Prostate gland (tissue), 2 donors: Measurements from ENCODE around the gene RSPRY1. TPM values are rescaled to one million over a fixed set of nuclear protein-coding genes. Genes with fewer than 3 reads are reported as not detected.

Experiments used
- DNase-seq: peaks from one replicate; pipeline ENCODE4 v3.0.0-alpha.2; 2019; ENCODE audit warnings: low spot score
- H3K27ac ChIP-seq, 2 donors: fragments of 200-600 bp; sonication (generic); 2 replicates each; pipeline ENCODE4 v1.5.1; 2017 to 2019
- H3K27me3 ChIP-seq: fragments of 200-600 bp; sonication (generic); replicated peaks from 2 replicates; pipeline ENCODE4 v1.5.1; 2019; ENCODE audit not compliant: insufficient read depth
- H3K36me3 ChIP-seq, 2 donors: fragments of 200-600 bp; sonication (generic); 1 replicate in 1 of 2; 2 replicates in 1 of 2; pipeline versions ENCODE4 v1.5.1 to v1.8.1; 2017 to 2019
- H3K4me1 ChIP-seq: fragments of 200-600 bp; sonication (generic); replicated peaks from 2 replicates; pipeline ENCODE4 v1.5.1; 2019
- H3K4me3 ChIP-seq, 2 donors: fragments of 200-600 bp; sonication (generic); 2 replicates each; pipeline ENCODE4 v1.5.1; 2017 to 2019
- H3K9me3 ChIP-seq: fragments of 200-600 bp; sonication (generic); 2 replicates; pipeline ENCODE4 v1.5.1; 2017
- POLR2A ChIP-seq: fragments of 450-650 bp; IDR thresholded peaks from one replicate; pipeline ENCODE4 v1.6.1; 2016; ENCODE audit warnings: antibody characterized with exemption, mild to moderate bottlenecking
- POLR2AphosphoS5 ChIP-seq: sonication (generic); formaldehyde crosslinking; IDR thresholded peaks from one replicate; pipeline ENCODE4 v1.6.1; 2017; ENCODE audit warnings: antibody characterized with exemption
- WGBS: methylation state at CpG from one replicate; pipeline ENCODE4 v1.1.5; 2018; 5-methylcytosine and 5-hydroxymethylcytosine counted together
- intact Hi-C: fragments of 100-400 bp; cut with DNase I; formaldehyde crosslinking; loops from one replicate; pipeline ENCODE4 v1.14.2; 2022
- total RNA-seq, 2 donors: library from RNA; depleted of rRNA; stranded (reverse); fragments of >200 nt; gene quantifications; one replicate each; pipeline ENCODE4 v1.1.0, GENCODE V29; 2016
- TF ChIP-seq, protein P1 (sequence below), 4 experiments: fragments of 200-600 bp in 2 of 4; fragments of 450-650 bp in 2 of 4; sonication (generic) in 2 of 4; IDR thresholded peaks; 1 replicate in 3 of 4; 2 replicates in 1 of 4; pipeline ENCODE4 v1.5.1; 2016 to 2019; ENCODE audit warnings: antibody characterized with exemption in 4 of 4, mild to moderate bottlenecking in 2 of 4, moderate library complexity in 2 of 4

RSPRY1 gene
- total RNA-seq, 2 donors from 2014 or later, result 35.8 to 45.3 TPM

DNA sequence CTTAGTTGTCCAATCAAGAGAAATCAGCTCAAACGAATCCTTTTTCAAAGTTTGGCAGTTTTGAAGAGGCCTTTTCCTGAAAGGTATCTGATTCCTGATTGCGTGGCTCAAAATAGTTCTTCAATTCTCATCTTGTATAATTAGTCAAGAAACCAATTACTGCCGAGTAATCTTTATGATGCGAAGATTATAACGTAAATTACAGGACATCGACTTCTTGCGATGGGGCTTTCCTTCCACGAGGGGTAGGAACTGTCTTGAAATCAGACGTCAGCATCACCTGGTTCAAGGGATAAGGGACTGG is 58.3 kb downstream of the RSPRY1 start:
- WGBS, result 7% methylated on average over 9 of the region's 9 CpGs
- intact Hi-C loops, result no loop called here

DNA sequence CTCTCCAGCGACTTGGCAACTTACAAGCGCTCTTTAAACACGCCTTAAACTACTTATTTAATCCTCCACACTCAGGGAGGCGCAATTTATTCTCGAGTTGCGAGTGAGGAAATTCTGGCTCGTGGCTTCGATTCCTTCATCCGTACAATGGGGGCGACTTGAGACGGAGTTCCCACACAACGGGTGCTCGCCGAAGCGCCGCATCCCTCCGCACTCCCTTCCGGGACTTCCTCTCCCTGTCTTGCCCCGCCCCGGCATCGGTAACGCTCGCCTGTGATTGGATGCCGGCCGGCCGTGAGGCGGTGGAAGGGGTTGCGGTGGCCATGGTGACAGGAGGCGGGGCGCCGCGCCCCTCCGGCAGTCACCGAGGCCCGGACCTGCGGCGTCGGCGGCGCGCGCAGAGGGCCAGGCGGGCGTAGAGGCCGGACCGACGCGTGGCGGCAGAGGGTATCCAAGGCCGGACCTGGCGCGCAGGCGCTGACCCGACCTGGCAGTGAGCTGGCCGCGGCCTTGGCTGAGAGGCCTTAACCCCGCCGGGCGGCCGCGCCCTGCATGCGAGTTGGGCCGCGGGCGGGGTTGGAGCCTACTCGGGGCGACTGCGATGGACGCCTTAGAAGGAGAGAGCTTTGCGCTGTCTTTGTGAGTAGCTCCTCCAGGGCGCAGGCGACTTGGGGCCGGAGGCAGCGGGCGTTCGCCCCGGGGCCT is 58.8 kb downstream of the RSPRY1 start, which contains the start of gene ARL2BP:
Gene ARL2BP, plus strand, starts transcription at position 493 of the 705 bp plus-strand sequence. Its CDS starts 109 bp downstream, at position 602.
- Histone ChIP-seq H3K27ac (peak within 1 kb of the TSS; percentile 82 to 90), H3K36me3 (peaks cover 0 to 6% of the 10 kb centered on the region in 2 donors), H3K9me3 (no peaks in the 10 kb centered on the region), H3K4me3 (peak within 1 kb of the TSS; percentile 73), H3K4me1 (no peaks in the 10 kb centered on the region), H3K27me3 (no peaks in the 10 kb centered on the region)
- DNase-seq, result peak; percentile 98
- TF ChIP-seq, protein P1, sequence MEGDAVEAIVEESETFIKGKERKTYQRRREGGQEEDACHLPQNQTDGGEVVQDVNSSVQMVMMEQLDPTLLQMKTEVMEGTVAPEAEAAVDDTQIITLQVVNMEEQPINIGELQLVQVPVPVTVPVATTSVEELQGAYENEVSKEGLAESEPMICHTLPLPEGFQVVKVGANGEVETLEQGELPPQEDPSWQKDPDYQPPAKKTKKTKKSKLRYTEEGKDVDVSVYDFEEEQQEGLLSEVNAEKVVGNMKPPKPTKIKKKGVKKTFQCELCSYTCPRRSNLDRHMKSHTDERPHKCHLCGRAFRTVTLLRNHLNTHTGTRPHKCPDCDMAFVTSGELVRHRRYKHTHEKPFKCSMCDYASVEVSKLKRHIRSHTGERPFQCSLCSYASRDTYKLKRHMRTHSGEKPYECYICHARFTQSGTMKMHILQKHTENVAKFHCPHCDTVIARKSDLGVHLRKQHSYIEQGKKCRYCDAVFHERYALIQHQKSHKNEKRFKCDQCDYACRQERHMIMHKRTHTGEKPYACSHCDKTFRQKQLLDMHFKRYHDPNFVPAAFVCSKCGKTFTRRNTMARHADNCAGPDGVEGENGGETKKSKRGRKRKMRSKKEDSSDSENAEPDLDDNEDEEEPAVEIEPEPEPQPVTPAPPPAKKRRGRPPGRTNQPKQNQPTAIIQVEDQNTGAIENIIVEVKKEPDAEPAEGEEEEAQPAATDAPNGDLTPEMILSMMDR (IDR thresholded peaks at IDR 0.05), result peak in 2 of 4 experiments; percentile 3 to 8
- TF ChIP-seq POLR2AphosphoS5 (peak; percentile 95), POLR2A (peak; percentile 89)
- intact Hi-C loops, result loop anchor here (5.0 kb wide), 2 partner anchors 37 to 52 kb away; partner anchors contain the start of gene PLLP
- under 1% methylated on average over 37 of the region's 77 CpGs for WGBS

More for the DNA sequence above, 58.3 kb downstream of the RSPRY1 start:
- Histone ChIP-seq H3K9me3 (no peaks in the 10 kb centered on the region), H3K4me1 (no peaks in the 10 kb centered on the region), H3K36me3 (peaks cover 0 to under 1% of the 10 kb centered on the region in 2 donors), H3K4me3 (peak overlapping the region; percentile 73), H3K27me3 (no peaks in the 10 kb centered on the region), H3K27ac (peak overlapping the region; percentile 82 to 90)
- no peak for DNase-seq
- no peak for TF ChIP-seq POLR2AphosphoS5
- no peak for TF ChIP-seq POLR2A
- TF ChIP-seq, protein P1 (IDR thresholded peaks at IDR 0.05), result no peak

DNA sequence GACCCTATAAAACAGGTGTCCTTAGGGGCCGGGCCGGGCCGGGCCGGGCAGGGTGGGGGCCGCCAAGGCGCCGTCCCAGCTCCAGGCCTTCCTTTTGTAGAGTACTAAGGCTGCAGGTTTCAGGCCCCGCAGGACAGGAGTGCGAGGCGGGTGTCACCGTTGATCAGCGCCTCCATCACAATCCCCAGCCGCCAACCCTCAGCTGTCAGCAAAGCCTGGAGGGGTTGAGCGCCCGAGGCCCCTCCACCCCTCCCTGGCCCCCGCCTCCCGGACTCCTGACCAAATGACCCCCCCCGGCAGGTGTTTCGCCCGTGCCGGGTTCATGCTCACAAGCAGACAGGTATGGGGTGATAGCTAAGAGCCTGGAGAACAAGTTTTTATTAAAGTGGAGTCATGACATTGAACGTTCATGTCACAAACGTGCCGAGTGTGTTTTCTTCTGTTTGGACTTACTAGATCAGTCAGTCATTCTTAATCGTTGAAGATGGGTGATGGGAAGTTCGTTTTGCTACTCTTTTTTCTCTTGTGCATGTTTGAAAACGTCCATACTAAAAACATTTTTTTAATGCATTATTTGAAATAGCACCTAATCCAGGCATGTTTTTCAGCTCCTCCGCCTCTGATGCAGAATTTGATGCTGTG is 59.5 kb downstream of the RSPRY1 start:
- Histone ChIP-seq H3K4me1 (no peaks in the 10 kb centered on the region), H3K27me3 (no peaks in the 10 kb centered on the region), H3K9me3 (no peaks in the 10 kb centered on the region), H3K27ac (peak overlapping the region; percentile 82 to 90), H3K4me3 (peak overlapping the region; percentile 73), H3K36me3 (peaks cover 0 to 12% of the 10 kb centered on the region in 2 donors)
- DNase-seq, result peak; percentile 24
- TF ChIP-seq POLR2A (no peak), POLR2AphosphoS5 (no peak)
- TF ChIP-seq, protein P1 (IDR thresholded peaks at IDR 0.05), result no peak
- WGBS, result 4% methylated on average over 20 of the region's 28 CpGs
- intact Hi-C loops, result loop anchor here (5.0 kb wide), 2 partner anchors 37 to 52 kb away; partner anchors contain the start of gene PLLP

DNA sequence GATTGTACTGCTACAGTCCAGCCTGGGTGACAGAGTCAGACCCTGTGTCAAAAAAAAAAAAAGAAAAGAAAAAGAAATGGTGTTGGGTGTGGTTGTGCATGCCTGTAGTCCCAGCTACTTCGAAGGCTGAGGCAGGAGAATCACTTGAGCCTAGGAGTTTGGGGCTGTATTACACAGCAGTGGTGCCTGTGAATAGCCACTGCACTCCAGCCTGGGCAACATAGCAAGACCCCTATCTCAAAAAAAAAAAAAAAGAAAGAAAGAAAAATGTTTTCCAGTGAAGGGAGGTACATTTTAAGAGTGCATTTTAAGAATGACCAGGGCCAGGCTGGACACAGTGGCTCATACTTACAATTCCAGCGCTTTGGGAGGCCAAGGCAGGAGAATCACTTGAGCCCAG is 65.2 kb downstream of the RSPRY1 start:
- Histone ChIP-seq H3K9me3 (no peaks in the 10 kb centered on the region), H3K4me1 (no peaks in the 10 kb centered on the region), H3K27me3 (no peaks in the 10 kb centered on the region), H3K36me3 (peaks cover 0 to 23% of the 10 kb centered on the region in 2 donors), H3K27ac (no peak overlapping the region), H3K4me3 (no peak overlapping the region)
- DNase-seq, result no peak
- TF ChIP-seq, protein P1 (IDR thresholded peaks at IDR 0.05), result no peak
- TF ChIP-seq POLR2A (no peak), POLR2AphosphoS5 (no peak)
- intact Hi-C loops, result no loop called here
- 98% methylated on average over 2 of the region's 2 CpGs for WGBS
